Keratinocyte (primary cell): Measurements from ENCODE around the gene TMEM37. TPM values are rescaled to one million over a fixed set of nuclear protein-coding genes. Genes with fewer than 3 reads are reported as not detected.

Experiments used
- DNase-seq: peaks from one replicate; pipeline ENCODE4 v3.0.0-alpha.2; 2011; ENCODE audit warnings: low read depth, missing footprints, low spot score
- FAIRE-seq: peaks from 2 replicates; lab custom pipeline; 2011; peaks lifted over from hg19 to GRCh38; lab: Jason Lieb, UNC
- H2AFZ ChIP-seq: 2 replicates; pipeline ENCODE4 v1.6.0; 2012; ENCODE audit warnings: low read length, control low read depth, inconsistent platforms; ENCODE audit not compliant: control insufficient read depth
- H3K27ac ChIP-seq: 2 replicates; pipeline ENCODE4 v1.5.1; 2011; ENCODE audit warnings: low read length; ENCODE audit not compliant: control insufficient read depth, insufficient read depth
- H3K27me3 ChIP-seq: 3 replicates; pipeline ENCODE4 v1.6.0; 2011; ENCODE audit warnings: low read length; ENCODE audit not compliant: control insufficient read depth, insufficient read depth; ENCODE audit errors: extremely low read depth
- H3K36me3 ChIP-seq, 2 experiments: 2 replicates in 1 of 2; 3 replicates in 1 of 2; pipeline ENCODE4 v1.5.1; 2011; ENCODE audit warnings: low read length in 2 of 2, mild to moderate bottlenecking in 1 of 2; ENCODE audit not compliant: control insufficient read depth in 2 of 2, insufficient read depth in 2 of 2; ENCODE audit errors: extremely low read depth in 1 of 2
- H3K4me1 ChIP-seq: 3 replicates; pipeline ENCODE4 v1.5.1; 2011; ENCODE audit warnings: low read length; ENCODE audit not compliant: control insufficient read depth, insufficient read depth; ENCODE audit errors: extremely low read depth
- H3K4me2 ChIP-seq: 3 replicates; pipeline ENCODE4 v1.6.0; 2011; ENCODE audit warnings: low read depth, low read length; ENCODE audit not compliant: control insufficient read depth, insufficient read depth; ENCODE audit errors: extremely low read depth
- H3K4me3 ChIP-seq, 3 experiments: fragments of 200-600 bp in 1 of 3; sonication (generic) in 1 of 3; 2 replicates in 2 of 3; 3 replicates in 1 of 3; pipeline ENCODE4 v1.5.1; 2011 to 2016; ENCODE audit warnings: low read length in 3 of 3, mild to moderate bottlenecking in 3 of 3, control low read depth in 2 of 3, inconsistent platforms in 1 of 3, low read depth in 1 of 3, mixed read lengths in 1 of 3, mixed run types in 1 of 3, moderate library complexity in 1 of 3; ENCODE audit not compliant: control insufficient read depth in 2 of 3, insufficient read depth in 2 of 3; ENCODE audit errors: extremely low read depth in 1 of 3
- H3K79me2 ChIP-seq: 2 replicates; pipeline ENCODE4 v1.6.0; 2012; ENCODE audit warnings: low read length; ENCODE audit not compliant: control insufficient read depth, insufficient read depth
- H3K9ac ChIP-seq: 3 replicates; pipeline ENCODE4 v1.6.0; 2011; ENCODE audit warnings: low read length; ENCODE audit not compliant: control insufficient read depth, insufficient read depth; ENCODE audit errors: extremely low read depth
- H3K9me1 ChIP-seq: 3 replicates; pipeline ENCODE4 v1.6.0; 2011; ENCODE audit warnings: low read length; ENCODE audit not compliant: control insufficient read depth, insufficient read depth; ENCODE audit errors: extremely low read depth
- H3K9me3 ChIP-seq: 2 replicates; pipeline ENCODE4 v1.5.1; 2012; ENCODE audit warnings: low read depth, low read length; ENCODE audit not compliant: control insufficient read depth
- H4K20me1 ChIP-seq: 3 replicates; pipeline ENCODE4 v1.6.0; 2011; ENCODE audit warnings: low read length; ENCODE audit not compliant: control insufficient read depth, insufficient read depth; ENCODE audit errors: extremely low read depth
- CTCF ChIP-seq, 3 experiments: IDR thresholded peaks in 1 of 3; conservative IDR thresholded peaks in 1 of 3; optimal IDR thresholded peaks in 1 of 3; 2 replicates in 2 of 3; 3 replicates in 1 of 3; pipeline versions ENCODE3 to v1.5.1; 2011; ENCODE audit warnings: low read length in 3 of 3, mild to moderate bottlenecking in 3 of 3, moderate library complexity in 2 of 3, control low read depth in 1 of 3, inconsistent platforms in 1 of 3; ENCODE audit not compliant: insufficient read depth in 2 of 3; ENCODE audit errors: extremely low read depth in 1 of 3
- EZH2 ChIP-seq: IDR thresholded peaks from one replicate; pipeline ENCODE4 v1.6.1; 2012; ENCODE audit warnings: inconsistent platforms, mild to moderate bottlenecking, low read length, moderate library complexity
- dilution Hi-C: fragments of 300-500 bp; cut with MboI; formaldehyde crosslinking; loops from one replicate; pipeline ENCODE4 v1.7.0; 2020; ENCODE audit warnings: low sequenced_read_pairs; ENCODE audit not compliant: extremely low pct_ligation_motif_present
- polyA plus RNA-seq, 5 experiments: library from polyadenylated mRNA; depleted of rRNA in 3 of 5; stranded (reverse) in 3 of 5; stranded (forward) in 1 of 5; unstranded in 1 of 5; fragments of >200 nt; gene quantifications; 1 replicate in 1 of 5; 2 replicates in 3 of 5; 3 replicates in 1 of 5; pipeline versions ENCODE4 v1.2.1 to v1.2.3, GENCODE V29; 2011 to 2012; ENCODE audit warnings: missing spikeins in 2 of 5, low read depth in 1 of 5, low replicate concordance in 1 of 5

TMEM37 gene
- polyA plus RNA-seq, 1 donor (not counting 4 experiments of a cell fraction or from before 2014, with no cell fraction given): 0.18 TPM

GRCh38 chr2:119438128-119438656, 6.5 kb downstream of the TMEM37 start:
- no peak overlapping the region for H3K9ac ChIP-seq
- H3K4me1 ChIP-seq: peaks cover 4% of the 10 kb centered on the region
- DNase-seq: no peak
- H3K36me3 ChIP-seq: no peaks in the 10 kb centered on the region
- no peaks in the 10 kb centered on the region for H4K20me1 ChIP-seq
- H3K79me2 ChIP-seq: no peaks in the 10 kb centered on the region
- H3K4me2 ChIP-seq: no peak overlapping the region
- no peak for FAIRE-seq
- dilution Hi-C loops: no loop called here
- H2AFZ ChIP-seq: no peak overlapping the region
- no peak overlapping the region for H3K27ac ChIP-seq
- H3K4me3 ChIP-seq: no peak overlapping the region
- H3K27me3 ChIP-seq: peaks cover 4% of the 10 kb centered on the region
- TF ChIP-seq EZH2 (no peak), CTCF (optimal IDR thresholded peaks at IDR 0.05 in 1 of 3, IDR thresholded peaks at IDR 0.05 in 1 of 3, conservative IDR thresholded peaks at IDR 0.05 in 1 of 3; ENCODE audit: extremely low read depth in 1 of 3, insufficient read depth in 2 of 3, low read length in 3 of 3) (no peak)
- no peaks in the 10 kb centered on the region for H3K9me3 ChIP-seq
- H3K9me1 ChIP-seq: no peaks in the 10 kb centered on the region

GRCh38 chr2:119438726-119439284, 7.2 kb downstream of the TMEM37 start:
- H3K27ac ChIP-seq: no peak overlapping the region

More at GRCh38 chr2:119438726-119439284, 7.2 kb downstream of the TMEM37 start:
- Histone ChIP-seq H3K9me1 (no peaks in the 10 kb centered on the region), H3K79me2 (no peaks in the 10 kb centered on the region), H3K9me3 (no peaks in the 10 kb centered on the region), H3K9ac (no peak overlapping the region), H3K4me3 (no peak overlapping the region), H3K4me1 (peaks cover 4% of the 10 kb centered on the region), H3K36me3 (no peaks in the 10 kb centered on the region), H3K4me2 (no peak overlapping the region), H3K27me3 (peaks cover 3% of the 10 kb centered on the region), H2AFZ (no peak overlapping the region), H4K20me1 (no peaks in the 10 kb centered on the region)
- dilution Hi-C loops: no loop called here
- TF ChIP-seq EZH2 (no peak), CTCF (optimal IDR thresholded peaks at IDR 0.05 in 1 of 3, IDR thresholded peaks at IDR 0.05 in 1 of 3, conservative IDR thresholded peaks at IDR 0.05 in 1 of 3; ENCODE audit: extremely low read depth in 1 of 3, insufficient read depth in 2 of 3, low read length in 3 of 3) (no peak)
- DNase-seq (no peak), FAIRE-seq (no peak)
